GM12864 (cell line): ENCODE results near the gene LRRN4.

ENCODE experiments used
- DNase-seq: peaks from one replicate; pipeline ENCODE4 v3.0.0-alpha.2; 2011; ENCODE audit warnings: low read depth
- H3K4me3 ChIP-seq: 2 replicates; pipeline ENCODE4 v1.5.1; 2011; ENCODE audit warnings: mild to moderate bottlenecking, low read depth, low read length, control low read depth
- TF ChIP-seq, protein P1 (sequence below): IDR thresholded peaks from 2 replicates; pipeline ENCODE4 v1.5.1; 2011; ENCODE audit warnings: low read depth, mild to moderate bottlenecking, moderate library complexity, low read length, control low read depth, inconsistent platforms; ENCODE audit errors: missing control alignments

The LRRN4 gene

DNA sequence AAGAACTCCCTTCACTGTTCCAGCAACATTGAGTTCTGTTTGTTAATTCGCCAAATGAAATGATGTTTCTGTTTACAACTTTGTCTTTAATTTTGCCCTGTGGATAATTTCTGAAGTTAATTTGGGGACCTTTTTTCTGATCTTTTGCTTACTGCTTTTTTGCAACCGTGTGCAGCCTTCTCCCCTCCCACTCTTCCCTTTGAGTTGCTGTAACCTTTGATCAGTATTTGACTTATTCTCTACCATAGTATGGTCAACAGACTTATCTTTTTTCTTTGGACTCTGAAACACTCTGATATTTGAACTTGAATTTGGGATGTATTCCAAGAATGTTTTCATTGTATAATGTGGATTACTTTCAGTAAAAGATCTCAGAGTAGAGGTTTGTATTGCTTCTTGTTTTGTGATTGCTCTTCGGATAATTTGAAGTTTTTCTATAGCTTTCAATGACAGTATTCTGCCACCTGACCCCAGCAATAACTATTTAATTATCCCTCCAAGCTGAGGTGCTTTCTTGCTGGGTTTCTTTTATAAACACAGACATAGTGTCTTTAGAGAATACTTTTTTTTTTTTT is 46.2 kb downstream of the LRRN4 start:
- peak overlapping the region; percentile 76; the same call in 1 of the 2 replicates for H3K4me3 ChIP-seq
- TF ChIP-seq, protein P1, sequence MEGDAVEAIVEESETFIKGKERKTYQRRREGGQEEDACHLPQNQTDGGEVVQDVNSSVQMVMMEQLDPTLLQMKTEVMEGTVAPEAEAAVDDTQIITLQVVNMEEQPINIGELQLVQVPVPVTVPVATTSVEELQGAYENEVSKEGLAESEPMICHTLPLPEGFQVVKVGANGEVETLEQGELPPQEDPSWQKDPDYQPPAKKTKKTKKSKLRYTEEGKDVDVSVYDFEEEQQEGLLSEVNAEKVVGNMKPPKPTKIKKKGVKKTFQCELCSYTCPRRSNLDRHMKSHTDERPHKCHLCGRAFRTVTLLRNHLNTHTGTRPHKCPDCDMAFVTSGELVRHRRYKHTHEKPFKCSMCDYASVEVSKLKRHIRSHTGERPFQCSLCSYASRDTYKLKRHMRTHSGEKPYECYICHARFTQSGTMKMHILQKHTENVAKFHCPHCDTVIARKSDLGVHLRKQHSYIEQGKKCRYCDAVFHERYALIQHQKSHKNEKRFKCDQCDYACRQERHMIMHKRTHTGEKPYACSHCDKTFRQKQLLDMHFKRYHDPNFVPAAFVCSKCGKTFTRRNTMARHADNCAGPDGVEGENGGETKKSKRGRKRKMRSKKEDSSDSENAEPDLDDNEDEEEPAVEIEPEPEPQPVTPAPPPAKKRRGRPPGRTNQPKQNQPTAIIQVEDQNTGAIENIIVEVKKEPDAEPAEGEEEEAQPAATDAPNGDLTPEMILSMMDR = no peak
- no peak for DNase-seq

DNA sequence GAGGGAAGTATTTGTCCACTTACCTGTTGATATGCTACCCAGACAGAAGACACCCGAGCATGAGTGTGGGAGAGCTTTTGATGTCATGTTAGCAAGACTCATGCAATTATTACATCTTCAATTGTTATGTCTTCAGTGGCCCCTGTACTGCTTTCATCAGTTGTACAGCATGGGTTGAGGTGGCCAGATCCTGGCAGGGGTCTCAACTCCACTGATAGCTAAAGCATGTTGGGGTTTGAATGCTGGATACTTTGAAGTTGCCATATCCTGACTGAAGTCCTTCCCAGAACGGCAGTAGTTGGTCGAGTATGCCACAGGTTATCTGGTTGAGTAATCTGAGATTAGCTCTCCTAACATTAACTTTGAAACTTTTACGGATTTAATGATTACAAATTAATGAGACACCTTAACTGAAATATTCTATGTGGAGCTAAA is 46.7 kb downstream of the LRRN4 start:
- H3K4me3 ChIP-seq = peak overlapping the region; percentile 76
- DNase-seq = no peak
- TF ChIP-seq, protein P1 = no peak

DNA sequence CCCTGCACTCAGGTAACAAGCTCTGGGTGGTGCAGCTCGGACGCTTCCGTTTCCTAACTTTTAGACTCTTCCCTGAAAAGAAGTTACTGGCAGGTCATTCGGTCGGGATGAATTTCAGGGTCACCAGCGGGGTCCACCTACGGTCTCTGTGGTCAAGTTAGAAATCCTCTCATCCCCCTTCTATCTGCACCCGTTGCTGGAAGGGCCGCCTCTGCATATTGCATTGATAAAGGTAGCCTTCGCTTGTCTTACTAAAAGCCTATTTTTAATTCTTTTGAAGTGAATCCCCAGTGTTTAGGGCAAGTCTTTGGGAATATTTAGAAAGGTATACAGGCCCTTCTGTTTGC is 47.3 kb downstream of the LRRN4 start:
- no peak for DNase-seq
- H3K4me3 ChIP-seq = peak overlapping the region; percentile 76
- TF ChIP-seq, protein P1 = no peak

DNA sequence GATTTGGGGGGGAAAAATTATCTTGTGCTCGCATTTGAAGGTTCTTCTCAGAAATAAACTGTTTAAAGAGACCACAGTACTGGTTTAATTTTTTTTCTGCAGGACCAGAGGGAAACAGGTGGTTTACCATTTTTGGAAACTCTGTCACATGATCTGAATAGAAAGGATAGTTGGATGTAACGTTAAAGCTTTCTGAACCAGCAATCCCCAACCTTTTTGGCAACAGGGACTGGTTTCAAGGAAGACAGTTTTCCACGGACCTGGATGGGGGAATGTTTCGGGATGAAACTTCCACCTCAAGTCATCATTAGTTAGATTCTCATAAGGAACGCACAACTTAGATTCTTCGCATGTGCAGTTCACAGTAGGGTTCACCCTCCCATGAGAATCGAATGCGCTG is 53.0 kb downstream of the LRRN4 start:
- TF ChIP-seq, protein P1 = no peak
- H3K4me3 ChIP-seq = no peak overlapping the region

DNA sequence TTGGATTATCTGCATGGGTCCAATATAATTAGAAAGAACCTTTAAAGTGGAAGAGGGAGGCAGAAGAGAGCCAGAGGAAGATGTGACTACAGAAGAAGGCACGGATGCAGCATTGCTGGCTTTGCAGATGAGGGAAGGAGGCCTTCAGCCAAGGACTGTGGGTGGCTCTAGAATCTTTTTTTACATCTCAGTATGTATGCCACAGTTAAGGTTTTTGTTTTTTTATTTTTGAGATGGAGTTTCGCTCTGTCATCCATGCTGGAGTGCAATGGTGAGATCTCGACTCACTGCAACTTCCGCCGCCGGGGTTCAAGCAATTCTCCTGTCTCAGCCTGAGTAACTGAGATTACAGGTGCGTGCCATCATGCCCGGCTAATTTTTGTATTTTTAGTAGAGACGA is 54.1 kb downstream of the LRRN4 start:
- H3K4me3 ChIP-seq = no peak overlapping the region
- no peak for DNase-seq
- TF ChIP-seq, protein P1 = no peak

More for the DNA sequence above, 53.0 kb downstream of the LRRN4 start:
- DNase-seq = no peak

DNA sequence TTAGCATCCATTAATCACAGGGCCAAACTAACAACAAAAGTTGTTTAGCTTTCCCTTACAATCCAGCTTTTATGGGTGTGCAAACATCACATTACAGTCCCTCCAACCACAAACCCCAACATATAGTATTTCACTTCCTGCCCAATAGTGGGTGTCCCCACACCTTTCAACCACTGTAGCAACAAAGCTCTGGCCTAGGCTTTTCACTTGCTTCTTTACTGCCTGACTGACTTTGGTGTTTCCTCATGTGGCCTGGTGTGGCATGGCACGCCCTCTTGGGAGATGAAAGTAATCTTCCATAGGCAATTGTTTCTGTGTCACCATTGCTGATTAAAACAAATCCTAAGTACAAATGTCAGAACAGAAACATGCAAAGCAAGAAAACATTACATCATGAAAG is 57.1 kb downstream of the LRRN4 start:
- no peak for DNase-seq
- H3K4me3 ChIP-seq = no peak overlapping the region
- TF ChIP-seq, protein P1 = peak; percentile 16
